ENCODE data around the gene CCNC.

GRCh38 chr6:99614430-99615186, 46.1 kb upstream of the CCNC start:
- TF ChIP-seq KDM1A (IDR thresholded peaks at IDR 0.05; ENCODE audit: low read depth) = no peak
- no peak for TF ChIP-seq MAX (IDR thresholded peaks at IDR 0.05)
- no peak for TF ChIP-seq ESRRA (IDR thresholded peaks at IDR 0.05; ENCODE audit: borderline replicate concordance, low read length)
- TF ChIP-seq CTCF (IDR thresholded peaks at IDR 0.05) = no peak
- no peak for TF ChIP-seq BCL3 (IDR thresholded peaks at IDR 0.05)
- TF ChIP-seq CHD4 (IDR thresholded peaks at IDR 0.05; ENCODE audit: borderline replicate concordance) = no peak
- no peak for TF ChIP-seq HDAC2 (IDR thresholded peaks at IDR 0.05)
- TF ChIP-seq RAD21 (conservative IDR thresholded peaks at IDR 0.05 in 1 of 2, IDR thresholded peaks at IDR 0.05 in 1 of 2) = no peak
- TF ChIP-seq JUN (IDR thresholded peaks at IDR 0.05) = no peak
- TF ChIP-seq POLR2A (IDR thresholded peaks at IDR 0.05; ENCODE audit: low read length) = no peak
- no peak for TF ChIP-seq RFX5 (IDR thresholded peaks at IDR 0.05)
